Liver (tissue), 9 donors: ENCODE data around the gene GLP1R. TPM values are rescaled to one million over a fixed set of nuclear protein-coding genes. Genes with fewer than 3 reads are reported as not detected.

Experiments
- DNase-seq: peaks from one replicate; pipeline ENCODE4 v3.0.0-alpha.2; 2017; ENCODE audit warnings: low spot score
- H3K27ac ChIP-seq, 2 donors: one replicate each; pipeline ENCODE4 v1.7.0; 2013; ENCODE audit warnings: inconsistent platforms in 2 of 2, low read length in 2 of 2, control low read depth in 1 of 2, low read depth in 1 of 2, mild to moderate bottlenecking in 1 of 2
- H3K27me3 ChIP-seq, 4 donors: one replicate each; pipeline versions ENCODE4 v1.6.1 to v1.7.0; 2013; ENCODE audit warnings: low read length in 3 of 4, inconsistent platforms in 1 of 4, mild to moderate bottlenecking in 1 of 4, moderate library complexity in 1 of 4; ENCODE audit not compliant: control insufficient read depth in 4 of 4, insufficient read depth in 4 of 4
- H3K36me3 ChIP-seq, 4 donors: one replicate each; pipeline versions ENCODE4 v1.6.1 to v1.7.0; 2013; ENCODE audit warnings: low read length in 3 of 4, mild to moderate bottlenecking in 3 of 4, low read depth in 1 of 4, moderate library complexity in 1 of 4; ENCODE audit not compliant: control insufficient read depth in 4 of 4, insufficient read depth in 3 of 4
- H3K4me1 ChIP-seq, 4 donors: one replicate each; pipeline versions ENCODE4 v1.6.1 to v1.7.0; 2013; ENCODE audit warnings: low read length in 3 of 4, mild to moderate bottlenecking in 3 of 4, moderate library complexity in 1 of 4; ENCODE audit not compliant: control insufficient read depth in 4 of 4, insufficient read depth in 4 of 4
- H3K4me3 ChIP-seq, 3 donors: one replicate each; pipeline versions ENCODE4 v1.6.1 to v1.7.0; 2013; ENCODE audit warnings: low read length in 3 of 3, control low read depth in 1 of 3, low read depth in 1 of 3, mild to moderate bottlenecking in 1 of 3
- H3K9ac ChIP-seq, 2 donors: one replicate each; pipeline ENCODE4 v1.7.0; 2013; ENCODE audit warnings: low read length in 2 of 2, mild to moderate bottlenecking in 2 of 2, moderate library complexity in 2 of 2, control low read depth in 1 of 2, low read depth in 1 of 2
- H3K9me3 ChIP-seq, 4 donors: one replicate each; pipeline versions ENCODE4 v1.6.1 to v1.7.0; 2013; ENCODE audit warnings: low read length in 3 of 4; ENCODE audit not compliant: control insufficient read depth in 4 of 4
- EGR1 ChIP-seq, 2 donors: IDR thresholded peaks; 2 replicates each; pipeline ENCODE4 v1.6.1; 2016 to 2018; ENCODE audit warnings: antibody characterized with exemption in 2 of 2, low read depth in 2 of 2
- FOXA1 ChIP-seq: IDR thresholded peaks from 2 replicates; pipeline ENCODE4 v1.6.1; 2016; ENCODE audit warnings: antibody characterized with exemption
- FOXA2 ChIP-seq: IDR thresholded peaks from 2 replicates; pipeline ENCODE4 v1.6.1; 2016; ENCODE audit warnings: antibody characterized with exemption
- GABPA ChIP-seq, 2 donors: IDR thresholded peaks in 1 of 2; conservative IDR thresholded peaks in 1 of 2; 2 replicates each; pipeline ENCODE4 v1.6.1; 2016; ENCODE audit warnings: antibody characterized with exemption in 2 of 2, mild to moderate bottlenecking in 1 of 2, moderate library complexity in 1 of 2
- HNF4A ChIP-seq, 2 donors: conservative IDR thresholded peaks; 2 replicates each; pipeline ENCODE4 v1.6.1; 2016; ENCODE audit warnings: antibody characterized with exemption in 2 of 2, mild to moderate bottlenecking in 2 of 2
- HNF4G ChIP-seq: IDR thresholded peaks from 2 replicates; pipeline ENCODE4 v1.6.1; 2016; ENCODE audit warnings: antibody characterized with exemption
- JUND ChIP-seq, 2 donors: IDR thresholded peaks; 2 replicates each; pipeline ENCODE4 v1.6.1; 2016; ENCODE audit warnings: antibody characterized with exemption in 2 of 2
- MAX ChIP-seq: IDR thresholded peaks from 2 replicates; pipeline ENCODE4 v1.6.1; 2016; ENCODE audit warnings: antibody characterized with exemption
- NR2F2 ChIP-seq: IDR thresholded peaks from 2 replicates; pipeline ENCODE4 v1.6.1; 2016; ENCODE audit warnings: antibody characterized with exemption
- REST ChIP-seq: IDR thresholded peaks from 2 replicates; pipeline ENCODE4 v1.6.1; 2016; ENCODE audit warnings: antibody characterized with exemption, mild to moderate bottlenecking
- RXRA ChIP-seq, 2 donors: IDR thresholded peaks; 2 replicates each; pipeline ENCODE4 v1.6.1; 2017 to 2018; ENCODE audit warnings: antibody characterized with exemption in 2 of 2, mild to moderate bottlenecking in 1 of 2
- SP1 ChIP-seq: IDR thresholded peaks from 2 replicates; pipeline ENCODE4 v1.6.1; 2018; ENCODE audit warnings: antibody characterized with exemption, mild to moderate bottlenecking
- TAF1 ChIP-seq: conservative IDR thresholded peaks from 2 replicates; pipeline ENCODE4 v1.6.1; 2016; ENCODE audit warnings: antibody characterized with exemption, mild to moderate bottlenecking
- YY1 ChIP-seq: IDR thresholded peaks from 2 replicates; pipeline ENCODE4 v1.6.1; 2016; ENCODE audit warnings: antibody characterized with exemption, mild to moderate bottlenecking
- ZBTB33 ChIP-seq: IDR thresholded peaks from 2 replicates; pipeline ENCODE4 v1.6.1; 2016; ENCODE audit warnings: antibody characterized with exemption
- WGBS: extraction: QIAGEN DNeasy Blood & Tissue Kit; methylation state at CpG from one replicate; pipeline ENCODE4 v1.1.7; 2013; 5-methylcytosine and 5-hydroxymethylcytosine counted together
- polyA plus RNA-seq, 2 donors: library from polyadenylated mRNA; stranded (reverse) in 1 of 2; unstranded in 1 of 2; fragments of 200-250 nt in 1 of 2; fragments of >200 nt in 1 of 2; fragmentation: Nextera tagmentation in 1 of 2; extraction: Ambion mirVana in 1 of 2; gene quantifications; one replicate each; pipeline versions ENCODE4 v1.2.1 to v1.2.3, GENCODE V29; 2013 to 2015
- total RNA-seq, 2 donors: library from RNA; depleted of rRNA; stranded (reverse); fragments of >200 nt; gene quantifications; one replicate each; pipeline ENCODE4 v1.2.3, GENCODE V29; 2014
- donor health status: healthy.
- donor health status: healthy.
- donor health status: healthy.
- donor health status: healthy.
- donor health status: healthy.

Gene GLP1R
- total and polyA plus RNA-seq, 4 donors, result not detected

- Histone ChIP-seq H3K36me3 (no peaks in the 10 kb centered on the region), H3K27ac (no peak overlapping the region), H3K4me3 (no peak overlapping the region), H3K27me3 (peaks cover 0 to 11% (median 4%) of the 10 kb centered on the region in 4 donors), H3K4me1 (peaks cover 0 to 10% (median 6%) of the 10 kb centered on the region in 4 donors), H3K9ac (no peak overlapping the region), H3K9me3 (no peaks in the 10 kb centered on the region)
- WGBS, result 85% methylated on average over 5 of the region's 5 CpGs
- no peak for DNase-seq
- no peak for TF ChIP-seq HNF4G
- no peak for TF ChIP-seq ZBTB33
- TF ChIP-seq RXRA (IDR thresholded peaks at IDR 0.05), result no peak
- TF ChIP-seq YY1, result no peak
- no peak for TF ChIP-seq HNF4A (conservative IDR thresholded peaks at IDR 0.05)
- no peak for TF ChIP-seq FOXA1
- TF ChIP-seq GABPA (IDR thresholded peaks at IDR 0.05 in 1 of 2, conservative IDR thresholded peaks at IDR 0.05 in 1 of 2), result no peak
- TF ChIP-seq NR2F2, result no peak
- no peak for TF ChIP-seq REST
- TF ChIP-seq FOXA2, result no peak
- no peak for TF ChIP-seq TAF1
- TF ChIP-seq MAX, result no peak
- no peak for TF ChIP-seq SP1
These were observed 2.0 kb downstream of the GLP1R start for GRCh38 chr6:39050453-39051112.

- Histone ChIP-seq H3K36me3 (no peaks in the 10 kb centered on the region), H3K4me3 (no peak overlapping the region), H3K27me3 (peaks cover 0 to 7% (median 4%) of the 10 kb centered on the region in 4 donors), H3K9ac (no peak overlapping the region), H3K4me1 (peaks cover 0 to 10% (median 6%) of the 10 kb centered on the region in 4 donors), H3K27ac (no peak overlapping the region), H3K9me3 (no peaks in the 10 kb centered on the region)
- WGBS, result 78% methylated on average over 4 of the region's 4 CpGs
- no peak for DNase-seq
- TF ChIP-seq GABPA (IDR thresholded peaks at IDR 0.05 in 1 of 2, conservative IDR thresholded peaks at IDR 0.05 in 1 of 2) (no peak), ZBTB33 (no peak), TAF1 (no peak), JUND (IDR thresholded peaks at IDR 0.05) (no peak), EGR1 (IDR thresholded peaks at IDR 0.05; ENCODE audit: low read depth in 2 of 2) (no peak), HNF4G (no peak), REST (no peak), FOXA2 (no peak), RXRA (IDR thresholded peaks at IDR 0.05) (no peak), NR2F2 (no peak), HNF4A (conservative IDR thresholded peaks at IDR 0.05) (no peak)
These were observed 3.0 kb downstream of the GLP1R start for GRCh38 chr6:39051399-39052122.
